Heart left ventricle (tissue), 13 donors: Measurements from ENCODE around the gene ZNRF2.

ENCODE experiments used
- CTCF ChIP-seq, 12 donors: fragments of 200-600 bp; sonication (generic) in 4 of 12; IDR thresholded peaks; one replicate each; pipeline versions ENCODE4 v1.5.0 to v1.8.0; 2018 to 2022; ENCODE audit warnings: antibody characterized with exemption in 12 of 12, mild to moderate bottlenecking in 5 of 12
- POLR2A ChIP-seq, 2 donors: fragments of 450-650 bp; IDR thresholded peaks; one replicate each; pipeline ENCODE4 v1.6.1; 2017; ENCODE audit warnings: antibody characterized with exemption in 2 of 2, mild to moderate bottlenecking in 2 of 2, moderate library complexity in 2 of 2
- donor health status: ischemic (EF 13 %, LVEDD 7.1; RV severe dilation, severe dysfunction).
- donor health status: DM: no; HTN: yes; CAD: no.
- donor health status: DM: no; HTN: no; CAD: no.
- donor health status: ischemic (EF 25% LVEDD 6.9; RV normal size, moderate dysfunction).
- donor health status: ischemic (EF 25% LVEDD 5.7; RV mildly dilated, moderate dysfunction).
- donor health status: ischemic (EF 35%, LVEDD 5.7; RV mildly dilated, moderate dysfunction).
- donor health status: nonischemic (EF 11% LVEDD 7.7; RV severe dilation, severe dysfunction).
- donor health status: DM: yes; HTN: yes; CAD: no.
- donor health status: PGD.
- donor health status: ischemic (EF 29% LVEDD 5.4; RV normal size, mild dysfunction).
- donor health status: nonischemic (EF 23%, LVEDD 6.1; RV moderate dilation, normal function).

GRCh38 chr7:30306976-30307375 lies 22.6 kb downstream of the ZNRF2 start:
- TF ChIP-seq POLR2A (IDR thresholded peaks at IDR 0.05) (no peak), CTCF (IDR thresholded peaks at IDR 0.05) (no peak)
